ENCODE data around the gene CCDC167. TPM values are rescaled to one million over a fixed set of nuclear protein-coding genes. Genes with fewer than 3 reads are reported as not detected.

The CCDC167 gene
- total and polyA plus RNA-seq, 7 donors, result 11.5 to 50.8 (median 15.7) TPM

- Histone ChIP-seq H3K4me3 (no peak overlapping the region), H3K4me1 (no peaks in the 10 kb centered on the region), H3K36me3 (ENCODE audit: insufficient read depth in 1 of 2, low read depth in 1 of 2) (no peaks in the 10 kb centered on the region), H3K27me3 (ENCODE audit: insufficient read depth in 3 of 3, low read length in 2 of 3) (no peaks in the 10 kb centered on the region), H3K9me3 (no peaks in the 10 kb centered on the region), H3K27ac (no peak overlapping the region)
- no peak for DNase-seq
- no peak for TF ChIP-seq CTCF (IDR thresholded peaks at IDR 0.05)
- 70 to 81% (median 71%) methylated on average over 9 of the region's 9 CpGs for WGBS, 3 donors
- intact Hi-C loops (cut with DNase I), result no loop called here
- ATAC-seq, result no peak
These were observed 46.6 kb upstream of the CCDC167 start for GRCh38 chr6:37546141-37546871.

DNA sequence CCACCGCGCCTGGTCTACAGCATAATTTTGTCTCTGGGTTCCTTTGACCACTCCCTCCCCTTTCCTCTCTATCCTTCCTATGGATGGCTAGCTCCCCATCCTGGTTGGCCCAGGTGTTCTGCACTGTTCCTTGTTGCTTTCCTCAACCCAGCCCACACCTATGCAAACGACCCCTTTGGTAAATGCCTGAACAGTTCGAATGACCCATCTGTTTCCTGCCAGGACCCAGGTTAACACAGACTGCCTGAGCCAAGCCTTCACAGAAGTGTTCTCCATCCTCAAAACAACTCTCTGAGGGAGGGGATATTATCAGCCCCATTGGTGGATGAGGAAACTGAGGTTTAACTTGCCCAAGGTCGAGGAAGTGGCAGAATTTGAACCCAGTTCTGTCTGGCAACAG, 44.8 kb upstream of the CCDC167 start:
- no peaks in the 10 kb centered on the region for H3K36me3 ChIP-seq (ENCODE audit: insufficient read depth in 1 of 2, low read depth in 1 of 2)
- DNase-seq (no peak), ATAC-seq (no peak)
- H3K27me3 ChIP-seq (ENCODE audit: insufficient read depth in 3 of 3, low read length in 2 of 3), result no peaks in the 10 kb centered on the region
- H3K4me1 ChIP-seq, result no peaks in the 10 kb centered on the region
- WGBS, 3 donors, result 75 to 81% (median 79%) methylated on average over 5 of the region's 5 CpGs
- no peak overlapping the region for H3K27ac ChIP-seq
- no peak overlapping the region for H3K4me3 ChIP-seq
- intact Hi-C loops (cut with DNase I), result no loop called here
- H3K9me3 ChIP-seq, result no peaks in the 10 kb centered on the region
- no peak for TF ChIP-seq CTCF (IDR thresholded peaks at IDR 0.05)

- TF ChIP-seq CTCF (IDR thresholded peaks at IDR 0.05), result no peak
- intact Hi-C loops (cut with DNase I), result no loop called here
- ATAC-seq, result no peak
These were observed 43.7 kb upstream of the CCDC167 start for GRCh38 chr6:37543361-37543760.

GRCh38 chr6:37541346-37541745, 41.7 kb upstream of the CCDC167 start:
- ATAC-seq (no peak), DNase-seq (no peak)
- 86 to 95% (median 90%) methylated on average over 4 of the region's 4 CpGs for WGBS, 3 donors
- Histone ChIP-seq H3K27me3 (ENCODE audit: insufficient read depth in 3 of 3, low read length in 2 of 3) (peaks cover 0 to 7% (median 3%) of the 10 kb centered on the region in 3 donors), H3K36me3 (ENCODE audit: insufficient read depth in 1 of 2, low read depth in 1 of 2) (no peaks in the 10 kb centered on the region), H3K27ac (no peak overlapping the region), H3K9me3 (no peaks in the 10 kb centered on the region), H3K4me3 (no peak overlapping the region), H3K4me1 (peaks cover under 1% of the 10 kb centered on the region)
- no peak for TF ChIP-seq CTCF (IDR thresholded peaks at IDR 0.05)
- intact Hi-C loops (cut with DNase I), result no loop called here

More at GRCh38 chr6:37543361-37543760, 43.7 kb upstream of the CCDC167 start:
- Histone ChIP-seq H3K27me3 (ENCODE audit: insufficient read depth in 3 of 3, low read length in 2 of 3) (no peaks in the 10 kb centered on the region), H3K36me3 (ENCODE audit: insufficient read depth in 1 of 2, low read depth in 1 of 2) (no peaks in the 10 kb centered on the region), H3K9me3 (no peaks in the 10 kb centered on the region), H3K4me1 (no peaks in the 10 kb centered on the region), H3K4me3 (no peak overlapping the region), H3K27ac (no peak overlapping the region)
- 76 to 95% (median 78%) methylated on average over 4 of the region's 4 CpGs for WGBS, 3 donors
- DNase-seq, result no peak

DNA sequence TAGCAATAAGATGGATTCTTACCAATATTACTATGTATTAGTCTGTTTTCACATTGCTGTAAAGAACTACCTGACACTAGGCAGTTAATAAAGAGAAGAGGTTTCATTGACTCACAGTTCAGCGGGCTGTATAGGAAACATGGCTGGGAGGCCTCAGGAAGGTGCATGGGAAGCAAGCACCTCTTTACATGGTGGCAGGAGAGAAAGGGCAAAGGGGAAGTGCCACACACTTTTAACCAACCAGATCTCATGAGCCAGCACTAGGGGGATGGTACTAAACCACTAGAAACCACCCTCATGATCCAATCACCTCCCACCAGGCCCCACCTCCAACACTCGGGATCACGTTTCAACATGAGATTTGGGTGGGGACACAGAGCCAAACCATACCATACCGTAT, 40.7 kb upstream of the CCDC167 start:
- Histone ChIP-seq H3K27ac (no peak overlapping the region), H3K4me3 (no peak overlapping the region), H3K9me3 (no peaks in the 10 kb centered on the region), H3K27me3 (ENCODE audit: insufficient read depth in 3 of 3, low read length in 2 of 3) (peaks cover 0 to 17% (median 4%) of the 10 kb centered on the region in 3 donors), H3K4me1 (peaks cover 7% of the 10 kb centered on the region), H3K36me3 (ENCODE audit: insufficient read depth in 1 of 2, low read depth in 1 of 2) (no peaks in the 10 kb centered on the region)
- DNase-seq (no peak), ATAC-seq (no peak)
- intact Hi-C loops (cut with DNase I), result no loop called here
- no peak for TF ChIP-seq CTCF (IDR thresholded peaks at IDR 0.05)
- WGBS, 3 donors, result 61 to 78% (median 65%) methylated on average over 4 of the region's 4 CpGs
